CD4-positive, alpha-beta T cell treated with Interleukin-17A for 4 hours (primary cell): ENCODE results near the gene THOC6.
"Not testable (repeated sequence)": the region's sequence is repeated elsewhere in the genome, so short reads cannot be mapped to it uniquely, and the experiment has no call there.

Source experiments
- DNase-seq: peaks from one replicate; pipeline ENCODE4 v3.0.0-alpha.2; 2020; ENCODE audit warnings: mixed read lengths

THOC6 gene

GRCh38 chr16:3035289-3035971 lies 11.6 kb downstream of the THOC6 start:
- DNase-seq = no peak

DNA sequence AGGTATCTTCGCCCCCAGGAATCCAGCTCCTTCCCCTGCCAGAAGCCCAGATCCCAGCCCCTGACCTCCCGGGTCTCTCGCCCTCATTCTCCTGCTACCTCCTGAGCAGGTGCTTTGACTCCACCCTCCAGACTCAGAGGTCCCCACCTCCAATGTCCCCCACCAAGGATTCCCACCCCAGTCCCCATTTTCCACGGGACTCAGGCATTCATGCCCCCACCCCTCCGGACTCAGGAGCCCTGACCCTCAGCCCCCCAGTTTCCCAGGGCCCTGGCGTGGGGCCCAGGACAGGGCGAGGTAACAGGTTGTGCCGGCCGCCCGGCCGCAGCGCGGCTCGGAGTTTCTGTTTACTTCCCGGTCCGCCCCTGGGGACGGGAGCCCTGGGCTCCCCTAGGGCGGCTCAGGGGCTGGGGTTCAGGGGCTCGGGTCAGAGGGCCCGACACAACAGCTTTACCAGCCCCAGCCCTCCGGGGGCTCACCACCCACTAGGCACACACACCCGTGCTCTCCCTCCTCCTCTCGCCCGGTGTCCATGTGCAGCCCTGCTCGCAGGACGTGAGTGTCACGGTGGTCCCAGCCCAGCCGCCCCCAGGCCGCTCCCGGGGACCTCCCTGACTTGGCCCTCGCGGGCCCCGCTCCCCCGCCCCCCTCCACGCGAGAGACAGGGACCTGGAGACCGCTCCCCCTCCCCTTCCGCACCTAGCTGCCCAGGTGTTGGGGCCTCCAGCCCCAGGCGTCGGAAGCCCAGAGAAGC lies 12.3 kb downstream of the THOC6 start:
- DNase-seq = no peak

DNA sequence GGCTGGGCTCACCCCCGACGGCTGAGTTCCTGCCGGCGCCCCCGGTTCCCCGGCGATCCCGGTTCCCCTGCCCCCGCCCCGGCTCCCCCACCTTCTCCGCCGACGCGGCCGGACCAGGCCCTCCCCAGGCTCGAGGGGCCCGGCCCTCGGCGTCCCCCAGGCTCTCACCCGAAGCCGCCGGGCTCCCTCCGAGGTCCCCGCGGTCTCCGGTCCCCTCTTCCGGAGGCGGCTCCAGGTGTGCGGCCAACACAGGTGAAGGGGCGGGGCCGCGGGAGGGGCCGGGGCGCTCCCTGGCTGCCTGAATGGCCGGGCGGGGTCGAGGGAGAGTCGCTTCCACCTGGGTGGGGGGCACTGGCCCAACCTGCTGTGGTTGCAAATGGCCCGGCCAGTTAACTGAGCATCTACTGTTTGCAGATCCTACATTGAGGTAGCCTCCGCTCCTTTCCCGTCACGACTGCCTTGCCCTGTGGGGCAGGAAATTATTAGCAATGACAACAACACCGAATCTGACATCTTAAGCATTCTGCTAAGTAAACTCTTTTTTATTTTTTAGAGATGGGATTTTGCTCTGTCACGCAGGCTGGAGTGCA lies 13.0 kb downstream of the THOC6 start, which contains the start of gene BICDL2:
TSS of gene BICDL2 (minus strand) at position 219 of the 590 bp plus-strand sequence. CDS start 1,448 bp downstream, outside the sequence.
- DNase-seq = no peak

DNA sequence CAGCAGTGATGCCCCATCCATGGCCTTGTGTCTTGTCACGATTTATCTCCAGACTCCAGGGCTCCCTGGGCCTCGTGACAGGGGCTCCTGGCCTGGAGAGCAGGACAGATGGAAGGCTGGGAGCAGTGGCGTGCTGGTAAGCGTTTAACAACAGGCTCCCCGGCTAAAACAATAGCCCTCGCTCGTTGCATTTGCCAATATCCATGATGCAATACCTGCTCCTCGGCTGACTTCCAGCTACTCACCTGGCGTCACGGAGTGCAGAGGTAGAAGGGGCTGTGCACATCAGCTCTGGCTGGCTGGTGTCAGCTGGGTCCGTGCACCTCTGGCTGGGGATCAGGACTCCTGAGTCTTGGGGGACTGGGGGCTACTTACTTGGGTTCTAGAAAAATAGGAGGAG lies 14.4 kb downstream of the THOC6 start:
- no peak for DNase-seq

- no peak for DNase-seq
Observed at GRCh38 chr16:3038896-3039295, 15.1 kb downstream of the THOC6 start.

- DNase-seq = no peak
Observed at GRCh38 chr16:3042376-3042775, 18.5 kb downstream of the THOC6 start.

DNA sequence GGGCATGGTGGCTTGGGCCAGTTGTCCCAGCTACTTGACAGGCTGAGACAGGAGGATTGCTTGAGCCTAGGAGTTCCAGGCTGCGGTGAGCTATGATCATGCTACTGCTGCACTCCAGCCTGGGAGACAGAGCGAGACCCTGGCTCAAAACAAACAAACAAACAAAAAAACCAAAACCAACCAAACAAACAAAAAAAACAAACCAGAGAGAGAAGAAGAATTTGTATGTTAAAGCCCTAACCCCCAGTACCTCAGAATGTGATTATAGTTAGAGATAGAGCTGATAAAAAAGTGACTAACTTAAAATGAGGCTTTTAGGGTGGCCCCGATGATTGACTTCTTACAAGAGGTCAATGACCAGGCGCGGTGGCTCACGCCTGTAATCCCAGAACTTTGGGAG lies 20.9 kb downstream of the THOC6 start:
- no peak for DNase-seq

GRCh38 chr16:3045758-3046640 lies 22.2 kb downstream of the THOC6 start, which contains the start of gene MMP25:
TSS of gene MMP25 (plus strand) at chr16:3046561. CDS start at chr16:3046918, 357 bp downstream.
- no peak for DNase-seq

- peak; percentile 30 for DNase-seq
Observed at GRCh38 chr16:3046641-3047386, 23.0 kb downstream of the THOC6 start.

DNA sequence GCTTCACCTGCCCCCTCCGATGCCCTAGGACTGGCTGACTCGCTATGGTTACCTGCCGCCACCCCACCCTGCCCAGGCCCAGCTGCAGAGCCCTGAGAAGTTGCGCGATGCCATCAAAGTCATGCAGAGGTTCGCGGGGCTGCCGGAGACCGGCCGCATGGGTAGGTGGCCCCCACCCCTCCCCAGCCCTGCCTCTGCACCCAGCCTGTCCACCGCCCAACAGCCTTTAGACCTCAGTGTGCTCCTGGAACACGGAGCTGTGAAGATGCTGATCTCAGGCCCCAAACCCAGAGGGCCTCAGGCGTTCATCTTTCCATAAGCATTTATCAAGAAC lies 23.5 kb downstream of the THOC6 start:
- no peak for DNase-seq

DNA sequence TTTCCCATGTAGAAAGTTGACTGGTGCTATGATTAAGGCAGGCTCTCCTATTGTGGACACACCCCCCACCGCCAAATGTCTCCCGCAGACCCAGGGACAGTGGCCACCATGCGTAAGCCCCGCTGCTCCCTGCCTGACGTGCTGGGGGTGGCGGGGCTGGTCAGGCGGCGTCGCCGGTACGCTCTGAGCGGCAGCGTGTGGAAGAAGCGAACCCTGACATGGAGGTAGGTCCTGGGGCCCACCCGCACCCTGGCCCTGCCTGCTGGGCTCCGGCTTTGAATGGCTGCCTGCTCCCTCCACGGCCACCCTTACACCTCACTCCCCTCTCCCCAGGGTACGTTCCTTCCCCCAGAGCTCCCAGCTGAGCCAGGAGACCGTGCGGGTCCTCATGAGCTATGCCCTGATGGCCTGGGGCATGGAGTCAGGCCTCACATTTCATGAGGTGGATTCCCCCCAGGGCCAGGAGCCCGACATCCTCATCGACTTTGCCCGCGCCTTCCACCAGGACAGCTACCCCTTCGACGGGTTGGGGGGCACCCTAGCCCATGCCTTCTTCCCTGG lies 26.2 kb downstream of the THOC6 start:
- no peak for DNase-seq

- DNase-seq = no peak
Observed at GRCh38 chr16:3050487-3050886, 26.7 kb downstream of the THOC6 start.

DNA sequence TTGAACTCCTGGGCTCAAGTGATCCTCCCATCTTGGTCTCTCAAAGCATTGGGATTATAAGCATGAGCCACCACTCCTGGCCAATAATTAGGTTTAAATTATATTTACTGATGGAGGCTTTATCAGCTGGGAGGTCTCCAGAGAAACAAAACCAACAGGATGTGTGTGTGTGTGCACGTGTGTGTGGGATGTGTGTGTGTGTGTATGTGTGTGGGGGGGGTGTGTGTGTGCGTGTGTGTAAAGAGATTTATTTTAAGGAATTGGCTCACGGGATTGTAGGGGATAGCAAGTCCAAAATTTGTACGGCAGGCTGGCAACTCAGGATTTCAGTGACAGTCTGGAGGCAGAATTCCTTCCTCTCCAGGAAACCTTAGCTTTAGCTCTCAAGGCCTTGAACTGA lies 27.2 kb downstream of the THOC6 start:
- no peak for DNase-seq

GRCh38 chr16:3051494-3051893 lies 27.7 kb downstream of the THOC6 start:
- no peak for DNase-seq

DNA sequence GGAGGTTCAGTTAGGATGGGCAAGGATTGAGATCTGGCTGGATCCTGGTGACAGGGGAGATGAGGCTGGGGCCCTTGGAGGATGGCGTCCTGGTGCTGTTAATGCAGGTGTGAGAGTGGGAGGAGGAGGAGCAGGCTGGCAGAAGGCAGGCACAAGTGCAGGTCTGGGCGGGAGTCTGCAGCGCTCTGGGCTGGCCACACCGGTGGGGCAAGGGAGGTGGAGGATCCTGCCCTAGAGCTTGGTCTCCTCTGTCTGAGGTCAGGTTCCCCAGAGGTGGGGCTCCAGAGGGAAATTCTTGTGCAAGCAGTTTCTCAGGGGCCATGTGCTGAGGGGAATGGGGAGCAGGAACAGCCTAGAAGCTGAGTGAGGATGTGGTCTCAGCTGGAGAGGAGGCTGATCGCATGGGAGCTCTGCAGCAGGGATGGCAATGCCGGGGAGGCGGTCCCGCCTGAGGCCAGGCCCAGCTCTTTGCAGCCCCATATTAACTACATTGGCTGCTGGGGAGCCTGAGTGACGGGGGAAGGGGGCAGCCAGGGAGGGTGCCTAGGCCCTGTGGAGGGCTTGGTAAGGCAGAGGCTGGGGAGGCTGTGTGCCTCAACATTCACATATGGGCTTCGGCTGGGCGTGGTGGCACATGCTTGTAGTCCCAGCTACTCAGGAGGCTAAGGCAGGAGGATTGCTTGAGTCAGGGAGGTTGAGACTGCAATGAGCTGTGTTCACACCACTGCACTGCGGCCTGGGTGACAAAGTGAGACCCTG lies 28.9 kb downstream of the THOC6 start:
- not testable (repeated sequence) for DNase-seq

- DNase-seq = peak; percentile 53
Observed at GRCh38 chr16:3053330-3053710, 29.5 kb downstream of the THOC6 start.

GRCh38 chr16:3054965-3055733 lies 31.3 kb downstream of the THOC6 start:
- DNase-seq = peak; percentile 40

DNA sequence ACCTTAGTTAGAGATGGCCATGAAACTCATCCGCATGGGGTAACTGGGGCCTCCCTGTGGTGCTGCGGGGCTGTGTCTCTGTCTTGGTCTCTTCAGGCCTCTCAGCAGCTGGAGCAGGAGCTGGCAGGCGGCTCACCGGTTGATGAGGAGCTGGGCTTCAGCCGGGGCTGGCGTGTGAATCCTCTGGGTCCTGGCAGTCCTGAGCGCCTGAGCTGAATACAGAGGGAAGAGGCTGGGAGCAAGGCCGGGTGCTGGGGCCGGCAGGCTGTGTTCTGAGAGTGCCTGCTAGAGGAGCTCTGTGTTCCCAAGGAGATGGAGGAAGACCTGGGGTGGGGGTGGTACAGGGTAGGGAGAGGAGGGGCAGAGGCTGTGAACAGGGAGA lies 31.9 kb downstream of the THOC6 start:
- DNase-seq = not testable (repeated sequence)

DNA sequence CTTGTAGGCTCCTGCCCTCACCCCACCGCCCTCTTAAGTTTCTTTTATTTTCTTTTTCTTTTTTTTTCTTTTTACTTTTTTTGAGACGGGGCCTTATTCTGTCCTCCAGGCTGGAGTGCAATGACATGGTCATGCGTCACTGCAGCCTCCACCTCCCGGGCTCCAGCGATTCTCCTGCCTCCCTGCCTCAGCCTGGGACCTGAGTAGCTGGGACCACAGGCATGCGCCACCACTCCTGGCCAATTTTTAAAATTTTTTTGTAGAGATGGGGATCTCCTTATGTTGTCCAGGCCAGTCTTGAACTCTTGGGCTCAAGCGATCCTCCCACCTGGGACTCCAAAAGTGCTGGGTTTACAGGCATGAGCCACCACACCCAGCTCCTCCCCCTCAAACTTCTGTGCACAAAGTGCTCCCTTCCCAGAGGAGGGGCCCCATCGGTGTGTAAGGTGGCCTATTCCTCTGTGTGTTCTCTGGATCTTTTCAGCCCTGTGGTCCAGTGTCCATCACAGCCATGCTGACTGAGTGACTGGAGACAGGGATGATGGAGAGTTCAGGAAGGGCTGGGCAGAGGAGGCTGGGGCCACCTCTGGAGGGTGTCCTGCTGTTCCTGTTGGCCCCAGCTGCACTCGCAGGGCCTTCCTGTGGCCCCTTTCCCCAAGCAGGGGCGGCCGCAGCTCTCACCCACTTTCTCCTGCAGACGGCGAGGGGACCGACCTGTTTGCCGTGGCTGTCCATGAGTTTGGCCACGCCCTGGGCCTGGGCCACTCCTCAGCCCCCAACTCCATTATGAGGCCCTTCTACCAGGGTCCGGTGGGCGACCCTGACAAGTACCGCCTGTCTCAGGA lies 32.7 kb downstream of the THOC6 start:
- no peak for DNase-seq
